Hepatic stellate cell (primary cell): Measurements from ENCODE around the gene TMEM256.

Experiments
- DNase-seq: peaks from one replicate; pipeline ENCODE4 v3.0.0; 2011; ENCODE audit warnings: low spot score

Gene TMEM256

DNA sequence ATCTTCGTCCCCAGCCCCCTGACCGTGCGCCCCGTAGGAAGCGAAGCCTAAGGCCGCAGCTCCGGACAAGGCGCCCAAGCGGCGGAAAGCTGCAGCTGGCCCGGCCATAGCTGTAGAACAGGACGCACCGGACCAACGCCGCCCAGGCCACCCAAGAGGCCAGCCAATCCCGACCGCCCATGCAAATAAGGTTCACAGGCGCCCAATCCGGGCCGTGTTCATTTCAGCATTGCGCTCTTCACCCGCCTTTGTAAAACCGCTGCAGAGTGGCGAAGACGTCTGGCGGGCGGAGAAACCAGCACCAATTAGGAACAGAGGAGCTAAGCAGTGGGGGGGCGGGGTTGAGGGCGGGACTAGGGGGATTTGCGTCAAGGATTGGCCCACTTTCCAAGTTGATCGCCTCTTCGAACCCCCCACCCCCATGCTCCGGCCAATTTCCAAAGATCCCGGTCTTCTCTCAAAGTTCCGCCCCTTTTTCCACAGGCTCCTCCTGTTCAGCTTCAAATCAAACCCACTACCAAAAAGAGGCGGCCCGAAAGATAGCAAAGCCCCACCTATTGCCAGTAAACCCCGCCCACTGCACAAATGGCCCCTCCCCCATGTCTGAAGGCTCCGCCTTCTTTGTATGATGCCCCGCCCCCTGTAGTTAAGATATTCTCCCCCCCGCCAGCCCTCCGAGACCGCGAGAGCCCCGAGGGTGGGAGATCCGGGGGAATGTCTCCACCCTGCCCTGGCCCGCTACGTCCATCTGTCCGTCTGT lies at the start of gene TMEM256:
TMEM256 (minus strand) TSS at position 121 of the 760 bp plus-strand sequence; CDS start at position 108, 13 bp downstream.
- DNase-seq, result peak; percentile 99

DNA sequence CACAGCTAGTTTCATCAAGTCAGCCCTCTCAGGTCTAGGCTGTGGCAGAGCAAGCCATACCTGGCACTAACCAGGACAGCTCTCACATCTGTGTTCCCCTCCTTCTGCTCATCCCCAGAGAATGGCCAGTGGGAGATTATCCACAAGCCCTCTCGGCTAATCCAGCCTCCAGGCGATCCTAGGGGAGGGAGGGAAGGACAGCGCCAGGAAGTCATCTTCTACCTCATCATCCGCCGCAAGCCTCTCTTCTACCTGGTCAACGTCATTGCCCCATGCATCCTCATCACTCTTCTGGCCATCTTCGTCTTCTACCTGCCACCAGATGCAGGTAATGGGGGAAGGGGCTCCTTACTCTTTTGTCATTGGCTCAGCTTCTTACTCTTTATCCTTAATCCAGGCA lies 44.6 kb upstream of the TMEM256 start:
- DNase-seq, result no peak

GRCh38 chr17:7445619-7445968 lies 41.7 kb upstream of the TMEM256 start:
- DNase-seq, result no peak

GRCh38 chr17:7444682-7445618 lies 41.1 kb upstream of the TMEM256 start, which contains the start of gene CHRNB1:
Gene CHRNB1, plus strand, starts transcription at chr17:7445061. Its CDS starts 67 bp downstream, at chr17:7445128.
- DNase-seq, result peak; percentile 77

DNA sequence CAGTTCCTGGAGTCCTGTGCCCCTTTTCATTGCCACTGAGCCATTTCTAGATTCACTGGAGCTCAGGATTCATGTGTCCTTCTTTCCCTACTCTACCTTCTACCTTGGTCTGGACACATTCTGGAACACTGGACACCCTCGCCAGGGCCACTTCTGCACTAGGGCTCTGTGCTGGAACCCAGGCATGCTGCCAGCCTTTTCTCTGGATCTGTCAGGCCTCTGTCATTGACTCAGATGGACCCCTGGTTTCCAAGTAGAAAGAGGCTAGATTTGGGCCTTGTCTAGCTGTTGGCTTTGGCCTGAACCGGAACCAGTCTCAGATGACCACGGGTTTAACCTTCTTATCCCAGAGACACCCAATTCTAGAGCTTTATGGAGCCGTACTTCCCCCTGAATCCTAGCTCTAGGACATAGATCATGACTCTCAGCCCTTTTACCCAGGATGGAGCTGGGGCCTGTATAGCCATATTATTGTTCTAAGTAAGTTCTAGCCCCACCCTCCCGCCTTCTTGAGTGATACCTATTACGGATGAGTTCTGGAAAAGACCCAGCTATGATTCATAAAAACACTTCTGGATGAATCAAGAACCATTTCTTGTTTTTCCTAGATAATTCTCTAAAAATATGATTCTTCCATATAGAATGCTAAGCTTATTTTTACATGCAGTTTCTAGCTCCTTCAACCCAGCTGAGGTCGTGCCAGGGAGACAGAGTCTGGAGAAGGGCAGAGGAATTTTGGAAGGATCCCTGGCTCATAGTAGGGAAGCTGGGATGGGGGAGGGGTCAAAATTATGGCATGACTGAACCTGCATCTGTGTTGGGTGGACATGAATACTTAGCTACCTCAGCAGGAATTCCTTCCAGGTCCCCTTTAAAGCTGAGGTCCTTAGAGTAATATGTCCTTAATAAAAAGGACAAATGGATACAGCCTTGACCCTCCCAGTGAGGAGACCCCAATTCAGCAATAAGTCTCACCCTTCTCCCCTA lies 39.9 kb upstream of the TMEM256 start:
- DNase-seq, result peak; percentile 62

DNA sequence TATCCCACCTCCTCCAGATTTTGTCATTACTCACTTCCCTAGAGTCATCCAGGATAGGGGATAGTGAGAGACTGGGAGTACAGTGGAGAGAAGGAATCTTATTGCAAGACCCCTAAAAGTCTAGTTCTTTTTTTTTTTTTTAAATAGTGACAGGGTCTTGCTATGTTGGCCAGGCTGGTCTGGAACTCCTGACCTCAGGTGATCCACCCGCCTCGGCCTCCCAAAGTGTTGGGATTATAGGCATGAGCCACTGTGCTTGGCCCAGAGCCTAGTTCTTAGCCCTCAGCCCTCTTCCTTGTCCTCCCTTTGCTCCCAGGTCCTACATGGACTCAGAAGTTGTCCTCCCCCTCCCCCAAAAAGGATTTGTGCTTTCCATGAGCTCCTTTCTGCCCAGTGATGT lies 38.2 kb upstream of the TMEM256 start:
- DNase-seq, result no peak

GRCh38 chr17:7441266-7441665 lies 37.4 kb upstream of the TMEM256 start:
- DNase-seq, result no peak

- DNase-seq, result peak; percentile 34
Observed at GRCh38 chr17:7440834-7441195, 36.9 kb upstream of the TMEM256 start.

DNA sequence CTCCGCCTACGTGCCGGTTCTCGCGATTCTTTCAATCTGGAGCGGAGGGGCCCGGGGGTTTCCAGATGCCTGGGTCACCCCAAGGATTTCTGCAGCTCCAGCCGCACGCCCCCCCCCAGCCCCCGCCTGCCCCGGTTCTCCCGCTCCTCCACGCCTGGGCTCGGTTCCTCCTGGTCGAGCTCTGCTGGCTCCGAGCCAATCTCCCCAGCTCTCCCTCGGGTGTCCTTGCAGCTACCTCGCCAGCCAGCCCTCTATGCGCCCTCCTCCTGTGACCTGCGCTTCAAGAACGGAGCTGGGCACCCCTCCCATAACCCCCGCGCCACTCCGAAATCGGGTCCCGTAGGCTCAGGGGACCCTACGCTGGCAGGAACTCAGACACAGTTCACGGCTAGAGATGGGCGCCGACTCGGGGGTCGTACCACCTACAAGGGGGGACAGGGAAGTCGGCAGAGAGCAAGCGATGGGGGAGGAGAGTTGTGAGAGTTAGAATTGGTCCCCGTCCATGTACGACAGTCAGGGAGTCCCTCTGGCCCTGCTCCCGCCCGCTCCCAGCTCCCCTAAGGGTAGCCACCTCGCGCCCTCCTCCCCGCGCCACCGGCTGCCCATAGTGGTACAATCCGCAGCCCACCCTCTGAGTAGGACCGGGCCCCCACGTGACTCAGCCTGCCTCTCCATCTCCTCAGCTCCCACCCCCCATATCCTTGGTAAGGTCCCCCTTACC lies 36.4 kb upstream of the TMEM256 start:
- DNase-seq, result peak; percentile 58

- no peak for DNase-seq
Observed at GRCh38 chr17:7439462-7440112, 35.7 kb upstream of the TMEM256 start, which contains the start of gene FGF11. Gene FGF11, plus strand, starts transcription at chr17:7439512. Its CDS starts 109 bp downstream, at chr17:7439621.

DNA sequence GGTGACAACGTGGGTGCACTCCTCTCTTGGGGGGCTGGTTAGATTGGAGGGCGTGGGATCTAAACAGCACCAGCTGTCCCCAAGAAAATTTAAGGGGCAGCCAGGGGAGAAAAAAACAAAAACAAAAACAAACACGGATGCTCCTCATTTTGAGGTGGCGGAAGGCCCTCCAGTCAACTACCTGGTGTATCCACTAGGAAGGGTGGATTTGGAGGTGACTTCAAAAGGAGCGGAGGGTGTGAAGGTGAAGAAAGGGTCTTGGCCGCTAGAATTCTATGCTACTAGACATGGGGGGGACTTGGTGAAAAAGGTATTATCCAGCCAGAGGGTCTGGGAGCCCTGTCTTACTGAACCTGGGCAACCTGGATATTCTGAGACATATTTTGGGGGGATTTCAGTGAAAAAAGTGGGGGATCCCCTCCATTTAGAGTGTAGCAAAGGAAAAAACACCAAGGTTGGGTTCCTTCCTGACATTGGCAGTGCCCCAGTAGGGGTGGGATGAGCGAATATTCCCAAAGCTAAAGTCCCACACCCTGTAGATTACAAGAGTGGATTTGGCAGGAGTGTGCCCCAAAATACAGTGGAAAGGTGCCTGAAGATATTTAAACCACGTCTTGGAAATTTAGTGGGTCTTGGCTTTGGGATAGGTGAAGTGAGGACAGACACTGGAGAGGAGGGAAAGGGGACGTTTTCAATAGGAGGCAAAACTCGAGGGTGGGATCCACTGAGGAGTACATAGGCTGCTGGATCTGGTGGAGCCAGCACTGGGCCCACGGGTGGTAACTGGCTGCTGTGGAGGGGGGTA lies 35.0 kb upstream of the TMEM256 start:
- DNase-seq, result no peak

GRCh38 chr17:7437950-7438614 lies 34.2 kb upstream of the TMEM256 start:
- DNase-seq, result no peak

- DNase-seq, result no peak
Observed at GRCh38 chr17:7437369-7437863, 33.5 kb upstream of the TMEM256 start.

- DNase-seq, result peak; percentile 87
Observed at GRCh38 chr17:7436556-7437368, 32.9 kb upstream of the TMEM256 start.

GRCh38 chr17:7435676-7436555 lies 32.0 kb upstream of the TMEM256 start:
- DNase-seq, result no peak

DNA sequence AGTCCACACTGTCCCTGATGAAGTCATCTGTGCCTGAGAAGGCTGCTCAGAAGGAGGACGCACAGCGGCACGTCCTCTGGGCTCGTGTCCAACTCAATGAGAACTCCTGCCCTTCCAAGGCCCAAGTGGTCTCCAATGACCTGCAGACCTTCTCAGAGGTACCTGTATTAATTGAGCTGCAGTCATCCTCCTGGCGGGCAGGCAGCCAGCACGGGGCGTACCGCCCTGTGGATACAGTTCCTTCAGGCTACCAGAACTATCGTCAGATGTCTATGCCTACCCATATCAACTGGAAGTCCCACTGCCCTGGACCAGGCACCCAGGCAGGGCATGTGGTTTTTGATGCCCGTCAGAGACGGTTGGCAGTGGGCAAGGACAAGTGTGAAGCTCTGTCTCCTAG lies 28.4 kb upstream of the TMEM256 start:
- DNase-seq, result no peak

DNA sequence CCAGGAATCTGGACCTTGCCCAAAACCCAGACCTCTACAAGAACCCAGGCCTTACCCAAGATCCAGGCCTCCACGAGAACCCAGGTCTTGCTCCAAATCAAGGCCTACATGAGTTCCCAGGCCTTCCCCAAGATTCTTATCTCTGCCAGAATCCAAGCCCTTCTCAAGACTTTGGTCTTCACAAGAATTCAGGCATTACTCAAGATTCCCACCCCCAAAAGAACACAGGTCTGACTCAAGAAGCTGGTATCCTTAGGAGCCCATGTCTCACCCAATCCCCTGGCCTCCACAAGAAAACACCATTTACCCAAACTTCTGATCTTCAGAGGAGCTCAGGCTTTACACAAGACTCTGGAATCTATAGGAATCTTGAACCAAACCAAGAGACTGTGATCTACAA lies 27.3 kb upstream of the TMEM256 start:
- DNase-seq, result no peak
